GM18951 (cell line): ENCODE measurements around the gene OAF.

Source experiments
- POLR2A ChIP-seq: IDR thresholded peaks from 4 replicates; pipeline ENCODE4 v1.6.1; 2011; ENCODE audit warnings: mild to moderate bottlenecking; ENCODE audit not compliant: insufficient read length, insufficient read depth; ENCODE audit errors: extremely low read depth
- in situ Hi-C: fragments of 300-500 bp; cut with MboI; formaldehyde crosslinking; loops from one replicate; pipeline ENCODE4 v1.12.0; 2022; ENCODE audit warnings: low sequenced_read_pairs, mixed read lengths, inconsistent platforms; ENCODE audit not compliant: unreplicated experiment

Gene OAF

GRCh38 chr11:120188811-120189455, 21.9 kb upstream of the OAF start:
- in situ Hi-C loops, result no loop called here
- no peak for TF ChIP-seq POLR2A

- in situ Hi-C loops, result no loop called here
- TF ChIP-seq POLR2A, result no peak
These were observed 19.8 kb upstream of the OAF start for GRCh38 chr11:120191058-120191457.

GRCh38 chr11:120192831-120193625, 17.8 kb upstream of the OAF start:
- in situ Hi-C loops, result no loop called here
- TF ChIP-seq POLR2A, result no peak

- in situ Hi-C loops, result no loop called here
- TF ChIP-seq POLR2A, result no peak
These were observed 16.7 kb upstream of the OAF start for GRCh38 chr11:120194166-120194565.

- no peak for TF ChIP-seq POLR2A
- in situ Hi-C loops, result no loop called here
These were observed 15.1 kb upstream of the OAF start for GRCh38 chr11:120195601-120196320.

- no peak for TF ChIP-seq POLR2A
- in situ Hi-C loops, result no loop called here
These were observed 14.0 kb upstream of the OAF start for GRCh38 chr11:120196826-120197225.

- TF ChIP-seq POLR2A, result no peak
- in situ Hi-C loops, result no loop called here
These were observed 13.5 kb upstream of the OAF start for GRCh38 chr11:120197251-120197891.

- no peak for TF ChIP-seq POLR2A
- in situ Hi-C loops, result no loop called here
These were observed 12.9 kb upstream of the OAF start for GRCh38 chr11:120197977-120198376.

- in situ Hi-C loops, result no loop called here
- TF ChIP-seq POLR2A, result no peak
These were observed 12.4 kb upstream of the OAF start for GRCh38 chr11:120198403-120198786.

GRCh38 chr11:120198787-120199469, 11.9 kb upstream of the OAF start:
- TF ChIP-seq POLR2A, result no peak
- in situ Hi-C loops, result no loop called here

GRCh38 chr11:120199613-120200012, 11.2 kb upstream of the OAF start:
- in situ Hi-C loops, result no loop called here
- no peak for TF ChIP-seq POLR2A

GRCh38 chr11:120200677-120201076, 10.2 kb upstream of the OAF start:
- no peak for TF ChIP-seq POLR2A
- in situ Hi-C loops, result no loop called here

GRCh38 chr11:120201653-120202052, 9.2 kb upstream of the OAF start:
- TF ChIP-seq POLR2A, result no peak
- in situ Hi-C loops, result no loop called here
